22Rv1 (cell line): Measurements from ENCODE around the gene ANKZF1.

Experiments used
- H3K27ac ChIP-seq: fragments of 450-650 bp; 2 replicates; pipeline ENCODE4 v1.5.1; 2017
- ZFX ChIP-seq: fragments of 450-650 bp; IDR thresholded peaks from 2 replicates; pipeline ENCODE4 v1.6.1; 2017; ENCODE audit warnings: antibody characterized with exemption, borderline replicate concordance
- TF ChIP-seq, protein P1 (sequence below): fragments of 450-650 bp; IDR thresholded peaks from 2 replicates; pipeline ENCODE4 v1.5.1; 2017; ENCODE audit warnings: mild to moderate bottlenecking

The ANKZF1 gene

DNA sequence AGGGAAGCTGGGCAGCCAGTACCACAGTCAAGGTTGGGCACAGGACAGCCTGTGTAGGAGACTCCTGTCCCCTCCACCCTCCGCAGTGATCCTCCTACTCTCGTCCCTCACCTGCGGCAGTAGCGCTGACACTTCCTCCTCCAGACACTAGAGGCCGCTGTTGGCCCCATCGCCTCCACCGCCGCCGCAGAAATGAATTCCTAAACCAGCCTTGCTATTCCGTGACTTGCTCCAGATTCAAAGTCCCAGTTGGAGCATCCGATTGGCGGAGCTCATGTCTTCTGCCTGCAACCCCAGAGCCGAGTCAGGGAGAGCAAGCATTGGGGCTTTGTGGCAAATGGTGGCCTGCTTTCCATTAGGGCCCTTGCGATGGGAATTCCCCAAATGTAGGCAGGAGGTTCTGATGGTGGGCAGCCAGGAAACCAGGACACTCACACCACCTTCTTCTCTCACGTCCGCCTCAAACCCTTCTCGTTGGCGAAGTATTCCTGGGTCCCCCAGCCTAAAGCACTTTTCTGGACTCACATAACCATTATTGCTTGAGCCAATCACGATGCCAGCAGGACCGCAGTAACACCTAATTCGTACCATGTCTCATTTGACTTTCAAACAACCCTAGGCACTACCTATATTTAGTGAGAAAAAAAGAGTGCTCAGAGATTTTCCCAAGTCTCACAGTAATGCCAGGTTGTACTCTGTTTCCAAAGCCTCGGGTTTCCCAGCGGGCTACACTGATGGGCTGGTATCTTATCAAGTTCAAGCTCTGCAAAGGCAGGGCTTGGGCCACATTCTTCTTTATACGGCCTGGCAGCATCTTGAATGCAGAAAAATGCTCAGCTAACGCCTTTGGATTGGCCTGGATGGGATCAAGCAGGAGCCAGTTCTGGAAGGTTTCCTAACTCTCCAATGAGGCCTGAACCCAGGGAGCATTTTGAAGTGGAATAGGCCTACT, 48.4 kb downstream of the ANKZF1 start:
- peak overlapping the region; percentile 74 for H3K27ac ChIP-seq
- TF ChIP-seq, protein P1, sequence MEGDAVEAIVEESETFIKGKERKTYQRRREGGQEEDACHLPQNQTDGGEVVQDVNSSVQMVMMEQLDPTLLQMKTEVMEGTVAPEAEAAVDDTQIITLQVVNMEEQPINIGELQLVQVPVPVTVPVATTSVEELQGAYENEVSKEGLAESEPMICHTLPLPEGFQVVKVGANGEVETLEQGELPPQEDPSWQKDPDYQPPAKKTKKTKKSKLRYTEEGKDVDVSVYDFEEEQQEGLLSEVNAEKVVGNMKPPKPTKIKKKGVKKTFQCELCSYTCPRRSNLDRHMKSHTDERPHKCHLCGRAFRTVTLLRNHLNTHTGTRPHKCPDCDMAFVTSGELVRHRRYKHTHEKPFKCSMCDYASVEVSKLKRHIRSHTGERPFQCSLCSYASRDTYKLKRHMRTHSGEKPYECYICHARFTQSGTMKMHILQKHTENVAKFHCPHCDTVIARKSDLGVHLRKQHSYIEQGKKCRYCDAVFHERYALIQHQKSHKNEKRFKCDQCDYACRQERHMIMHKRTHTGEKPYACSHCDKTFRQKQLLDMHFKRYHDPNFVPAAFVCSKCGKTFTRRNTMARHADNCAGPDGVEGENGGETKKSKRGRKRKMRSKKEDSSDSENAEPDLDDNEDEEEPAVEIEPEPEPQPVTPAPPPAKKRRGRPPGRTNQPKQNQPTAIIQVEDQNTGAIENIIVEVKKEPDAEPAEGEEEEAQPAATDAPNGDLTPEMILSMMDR = peak; percentile 98
- no peak for TF ChIP-seq ZFX

DNA sequence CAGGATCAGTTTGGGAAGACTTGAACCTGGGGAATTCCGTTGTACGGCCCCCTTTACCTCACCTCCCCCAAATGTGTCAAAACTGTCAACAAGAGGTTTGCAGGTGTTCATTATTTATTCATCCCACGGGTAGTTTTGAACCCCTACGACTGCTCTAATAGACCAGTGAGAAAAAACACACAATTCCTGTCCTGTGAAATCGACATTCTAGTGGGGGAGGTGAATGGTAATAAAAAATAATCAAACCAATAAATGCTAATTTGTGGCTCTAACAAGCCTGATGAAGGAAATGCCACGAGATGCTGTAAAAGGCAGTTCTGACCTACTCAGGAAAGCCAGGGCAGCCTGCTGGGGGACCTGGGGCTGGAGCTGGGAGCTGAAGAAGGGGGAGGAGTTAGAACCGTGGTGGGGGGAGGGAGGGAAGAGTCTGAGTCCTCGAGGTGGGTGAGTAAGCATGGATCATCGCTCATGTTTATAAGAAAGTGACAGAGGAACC, 49.1 kb downstream of the ANKZF1 start:
- no peak for TF ChIP-seq ZFX
- TF ChIP-seq, protein P1 = no peak

DNA sequence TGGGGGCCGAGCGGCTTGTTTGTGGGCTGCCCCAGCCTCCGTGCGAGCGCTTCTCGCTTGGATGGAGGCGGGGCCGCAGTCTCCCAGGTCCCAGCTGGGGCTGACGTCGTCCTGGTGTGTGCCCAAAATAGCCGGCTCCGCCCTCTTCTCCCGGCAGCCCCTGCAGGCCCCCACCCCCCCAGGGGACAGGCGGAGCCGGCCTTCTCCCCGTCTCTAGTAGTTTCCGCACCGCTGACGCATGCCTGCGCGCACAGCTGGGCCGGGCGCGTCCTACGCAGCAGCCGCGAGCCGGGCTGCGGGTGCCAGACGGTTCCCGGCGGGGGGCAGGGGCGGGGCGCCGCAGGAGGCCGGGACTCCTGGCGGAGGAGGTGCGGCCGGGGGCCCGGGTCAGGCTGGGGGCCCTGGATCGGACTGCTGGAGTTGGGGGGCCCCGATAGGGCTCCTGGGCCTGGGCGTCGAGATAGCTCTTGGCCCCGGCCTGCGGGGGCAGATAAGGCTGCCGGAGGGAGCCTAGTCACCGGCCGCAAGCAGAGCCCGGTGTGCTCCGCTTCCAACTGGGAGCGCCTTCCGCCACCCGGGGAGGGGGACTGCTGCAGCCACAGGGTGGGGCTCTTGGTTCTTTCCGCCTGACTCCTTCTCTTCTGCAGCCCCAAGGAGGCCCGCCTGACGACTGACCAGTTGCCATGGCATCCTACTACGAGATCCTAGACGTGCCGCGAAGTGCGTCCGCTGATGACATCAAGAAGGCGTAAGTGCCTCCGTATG, 49.7 kb downstream of the ANKZF1 start, which contains the start of gene DNAJB2:
Gene DNAJB2, plus strand, starts transcription at position 216 of the 765 bp plus-strand sequence. Its CDS starts 468 bp downstream, at position 684.
- peak within 1 kb of the TSS; percentile 74 for H3K27ac ChIP-seq
- no peak for TF ChIP-seq ZFX
- TF ChIP-seq, protein P1 = no peak

More for the DNA sequence above, 49.1 kb downstream of the ANKZF1 start:
- H3K27ac ChIP-seq = peak overlapping the region; percentile 74

DNA sequence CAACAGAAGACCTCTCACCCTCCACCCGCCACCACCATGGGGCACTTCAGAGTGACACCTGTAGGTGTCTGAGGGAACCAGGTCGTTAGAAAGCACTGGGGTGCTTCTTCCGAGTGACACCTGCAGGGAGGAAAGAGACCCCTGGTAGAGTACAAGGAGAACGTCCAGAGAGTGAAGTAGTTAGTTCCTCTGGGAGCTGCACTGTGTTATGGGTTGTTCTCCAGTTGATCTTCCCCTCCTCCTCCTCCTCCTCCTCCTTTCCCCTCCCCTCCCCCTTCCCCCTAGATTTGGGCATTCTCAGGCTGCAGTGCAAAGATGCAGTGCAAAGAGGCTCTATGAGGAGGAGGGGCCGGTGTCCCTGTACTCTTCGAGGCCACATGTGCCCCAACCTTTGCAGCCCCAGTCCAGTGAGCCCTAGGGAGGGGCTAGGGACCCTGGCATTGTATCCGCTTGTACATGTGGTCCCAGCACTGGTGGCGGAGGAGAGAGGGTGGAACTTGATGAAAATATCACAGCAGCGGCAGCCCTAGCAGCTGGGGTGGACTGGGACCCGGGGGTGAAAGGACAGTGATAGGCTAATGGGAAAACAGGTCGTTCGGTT, 50.4 kb downstream of the ANKZF1 start:
- TF ChIP-seq, protein P1 = no peak
- no peak for TF ChIP-seq ZFX

DNA sequence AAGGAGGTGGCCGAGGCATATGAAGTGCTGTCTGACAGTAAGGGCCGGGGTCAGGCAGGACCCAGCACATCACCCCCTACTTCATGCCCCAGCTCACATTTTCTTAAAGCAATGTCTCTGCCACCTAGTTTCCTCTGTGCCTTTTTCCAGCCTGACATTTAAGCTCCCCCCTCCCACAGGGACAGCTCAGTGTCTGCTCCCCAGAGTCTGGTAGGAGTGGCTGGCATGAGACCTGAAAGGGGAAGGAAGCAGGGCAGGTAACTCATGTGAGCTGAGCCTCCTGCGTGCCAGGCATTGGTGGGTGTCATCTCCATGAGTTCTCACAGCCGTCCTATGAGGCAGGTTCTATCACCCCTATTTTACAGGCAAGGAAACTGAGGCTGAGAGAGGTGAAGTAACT, 51.0 kb downstream of the ANKZF1 start:
- TF ChIP-seq, protein P1 = no peak
- TF ChIP-seq ZFX = no peak
- H3K27ac ChIP-seq = no peak overlapping the region

More for the DNA sequence above, 50.4 kb downstream of the ANKZF1 start:
- peak overlapping the region; percentile 74 for H3K27ac ChIP-seq

DNA sequence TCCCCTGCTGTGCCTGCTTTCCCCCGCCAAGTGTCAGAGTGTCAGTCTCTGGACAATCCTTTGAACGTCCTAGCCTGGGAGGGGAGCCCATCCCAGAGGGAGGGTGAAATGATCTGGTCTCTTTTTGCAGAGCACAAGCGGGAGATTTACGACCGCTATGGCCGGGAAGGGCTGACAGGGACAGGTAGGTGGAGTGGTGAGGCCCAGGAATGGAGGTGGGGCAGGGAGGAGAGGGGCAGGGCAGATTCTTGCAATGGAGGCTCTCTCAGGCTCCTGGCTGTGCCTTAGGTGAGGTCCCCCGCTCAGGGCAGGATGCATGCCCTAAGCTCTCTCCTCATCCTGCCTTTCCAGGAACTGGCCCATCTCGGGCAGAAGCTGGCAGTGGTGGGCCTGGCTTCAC, 52.0 kb downstream of the ANKZF1 start:
- H3K27ac ChIP-seq = no peak overlapping the region
- TF ChIP-seq, protein P1 = no peak
